ENCODE measurements around the gene DEGS1. TPM values are rescaled to one million over a fixed set of nuclear protein-coding genes. Genes with fewer than 3 reads are reported as not detected.

DEGS1 gene
- total RNA-seq, 1 donor = 135 TPM

GRCh38 chr1:224238212-224238611 is 55.2 kb downstream of the DEGS1 start:
- DNase-seq (ENCODE audit: low read depth) = no peak
- no peak for TF ChIP-seq CTCF (IDR thresholded peaks at IDR 0.05; ENCODE audit: insufficient read depth, low read depth, low read length)
- H3K4me3 ChIP-seq (ENCODE audit: low read depth, low read length) = no peak overlapping the region

GRCh38 chr1:224238756-224239155 is 55.7 kb downstream of the DEGS1 start:
- H3K4me3 ChIP-seq (ENCODE audit: low read depth, low read length) = no peak overlapping the region
- no peak for TF ChIP-seq CTCF (IDR thresholded peaks at IDR 0.05; ENCODE audit: insufficient read depth, low read depth, low read length)
- DNase-seq (ENCODE audit: low read depth) = no peak

Small RNAs within 50 kb of the gene (small RNA-seq; reads per million reads assigned to genes)
- gene AC092809.3 = not detected
- gene RF00139 = not detected

Other genes starting within 250 kb of the DEGS1 start
- gene FBXO28, start 69.1 kb upstream of the DEGS1 start, total RNA-seq = 27.4 and 41.5 TPM in 2 replicates
- 21.6 and 22.9 TPM in 2 replicates for gene NVL, start 146.9 kb downstream of the DEGS1 start, total RNA-seq
- 35.1 and 62.6 TPM in 2 replicates for gene CNIH4, start 173.6 kb downstream of the DEGS1 start, total RNA-seq

All from fibroblast of villous mesenchyme (primary cell).